ENCODE data around the gene SRPK1. TPM values are rescaled to one million over a fixed set of nuclear protein-coding genes. Genes with fewer than 3 reads are reported as not detected.
A peak's percentile ranks its signal among the peaks of the same experiment; 100 is the strongest.
"Not testable (repeated sequence)": the region's sequence is repeated elsewhere in the genome, so short reads cannot be mapped to it uniquely, and the experiment has no call there.

Gene SRPK1
- total RNA-seq, 2 experiments from 2014 or later = 117 to 133 TPM

DNA sequence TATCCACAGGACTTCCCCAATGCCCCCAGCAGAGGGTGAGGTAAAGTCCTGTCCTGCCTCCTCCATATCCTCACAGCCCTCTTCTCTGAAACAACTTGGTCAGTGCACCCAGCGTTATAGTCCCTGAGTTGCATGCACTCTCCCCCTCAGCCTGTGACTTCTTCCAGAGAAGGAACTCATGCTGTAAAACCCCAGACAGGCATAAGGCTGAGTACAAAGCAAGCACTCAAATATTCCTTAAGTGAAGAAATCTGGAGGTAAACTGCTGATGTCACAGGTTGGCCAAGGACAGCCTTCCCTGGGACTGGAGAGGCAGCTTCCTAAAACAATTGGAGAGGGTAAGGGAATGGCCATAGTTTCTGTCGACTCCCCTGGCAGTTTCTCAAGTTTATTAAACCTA is 12.9 kb upstream of the SRPK1 start:
- CTCF ChIA-PET = no interaction called here
- H3K36me3 Mint-ChIP-seq (ENCODE audit: low read depth) = peaks cover 3% of the 10 kb centered on the region

DNA sequence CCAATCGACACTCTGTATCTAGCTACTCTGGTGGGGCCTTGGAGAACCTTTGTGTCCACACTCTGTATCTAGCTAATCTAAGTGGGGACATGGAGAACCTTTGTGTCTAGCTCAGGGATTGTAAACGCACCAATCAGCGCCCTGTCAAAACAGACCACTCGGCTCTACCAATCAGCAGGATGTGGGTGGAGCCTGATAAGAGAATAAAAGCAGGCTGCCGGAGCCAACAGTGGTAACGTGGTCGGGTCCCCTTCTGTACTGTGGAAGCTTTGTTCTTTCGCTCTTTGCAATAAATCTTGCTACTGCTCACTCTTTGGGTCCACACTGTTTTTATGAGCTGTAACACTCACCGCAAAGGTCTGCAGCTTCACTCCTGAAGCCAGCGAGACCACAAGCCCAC is 11.0 kb upstream of the SRPK1 start:
- DNase-seq = peak; percentile 33
- POLR2A ChIA-PET; H3K9me3 Mint-ChIP-seq; H3K27ac Mint-ChIP-seq; H3K36me3 Mint-ChIP-seq (ENCODE audit: low read depth); CTCF ChIA-PET; ATAC-seq; intact Hi-C loops (cut with micrococcal nuclease); H3K4me1 Mint-ChIP-seq (ENCODE audit: low read depth); H3K27me3 Mint-ChIP-seq: not testable (repeated sequence)
- H3K4me3 Mint-ChIP-seq = peak overlapping the region; percentile 58

More for the DNA sequence above, 12.9 kb upstream of the SRPK1 start:
- H3K4me1 Mint-ChIP-seq (ENCODE audit: low read depth) = no peaks in the 10 kb centered on the region
- intact Hi-C loops (cut with micrococcal nuclease) = no loop called here
- TF ChIP-seq, protein P1, sequence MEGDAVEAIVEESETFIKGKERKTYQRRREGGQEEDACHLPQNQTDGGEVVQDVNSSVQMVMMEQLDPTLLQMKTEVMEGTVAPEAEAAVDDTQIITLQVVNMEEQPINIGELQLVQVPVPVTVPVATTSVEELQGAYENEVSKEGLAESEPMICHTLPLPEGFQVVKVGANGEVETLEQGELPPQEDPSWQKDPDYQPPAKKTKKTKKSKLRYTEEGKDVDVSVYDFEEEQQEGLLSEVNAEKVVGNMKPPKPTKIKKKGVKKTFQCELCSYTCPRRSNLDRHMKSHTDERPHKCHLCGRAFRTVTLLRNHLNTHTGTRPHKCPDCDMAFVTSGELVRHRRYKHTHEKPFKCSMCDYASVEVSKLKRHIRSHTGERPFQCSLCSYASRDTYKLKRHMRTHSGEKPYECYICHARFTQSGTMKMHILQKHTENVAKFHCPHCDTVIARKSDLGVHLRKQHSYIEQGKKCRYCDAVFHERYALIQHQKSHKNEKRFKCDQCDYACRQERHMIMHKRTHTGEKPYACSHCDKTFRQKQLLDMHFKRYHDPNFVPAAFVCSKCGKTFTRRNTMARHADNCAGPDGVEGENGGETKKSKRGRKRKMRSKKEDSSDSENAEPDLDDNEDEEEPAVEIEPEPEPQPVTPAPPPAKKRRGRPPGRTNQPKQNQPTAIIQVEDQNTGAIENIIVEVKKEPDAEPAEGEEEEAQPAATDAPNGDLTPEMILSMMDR (IDR thresholded peaks at IDR 0.05) = no peak
- H3K4me3 Mint-ChIP-seq = no peak overlapping the region
- POLR2A ChIA-PET = no interaction called here
- H3K27ac Mint-ChIP-seq = no peak overlapping the region
- DNase-seq (no peak), ATAC-seq (no peak)
- no peaks in the 10 kb centered on the region for H3K9me3 Mint-ChIP-seq
- no peaks in the 10 kb centered on the region for H3K27me3 Mint-ChIP-seq

DNA sequence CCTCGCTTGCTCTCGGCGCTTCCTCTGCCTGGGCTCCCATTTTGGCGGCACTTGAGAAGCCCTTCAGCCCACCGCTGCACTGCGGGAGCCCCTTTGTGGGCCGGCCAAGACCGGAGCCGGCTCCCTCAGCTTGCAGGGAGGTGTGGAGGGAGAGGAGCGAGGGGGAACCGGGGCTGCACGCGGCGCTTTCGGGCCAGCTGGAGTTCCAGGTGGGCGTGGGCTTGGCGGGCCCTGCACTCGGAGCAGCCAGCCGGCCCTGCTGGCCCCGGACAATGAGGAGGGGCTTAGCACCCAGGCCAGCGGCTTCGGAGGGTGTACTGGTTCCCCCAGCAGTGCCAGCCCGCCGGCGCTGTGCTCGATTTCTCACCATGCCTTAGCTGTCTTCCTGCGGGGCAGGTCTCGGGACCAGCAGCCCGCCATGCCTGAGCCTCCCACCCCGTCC is 10.2 kb upstream of the SRPK1 start:
- POLR2A ChIA-PET = interaction anchor here (0.8 kb wide), 1 partner anchor 330 kb away, joined by 3 read pairs; no protein-coding TSS in a partner anchor

DNA sequence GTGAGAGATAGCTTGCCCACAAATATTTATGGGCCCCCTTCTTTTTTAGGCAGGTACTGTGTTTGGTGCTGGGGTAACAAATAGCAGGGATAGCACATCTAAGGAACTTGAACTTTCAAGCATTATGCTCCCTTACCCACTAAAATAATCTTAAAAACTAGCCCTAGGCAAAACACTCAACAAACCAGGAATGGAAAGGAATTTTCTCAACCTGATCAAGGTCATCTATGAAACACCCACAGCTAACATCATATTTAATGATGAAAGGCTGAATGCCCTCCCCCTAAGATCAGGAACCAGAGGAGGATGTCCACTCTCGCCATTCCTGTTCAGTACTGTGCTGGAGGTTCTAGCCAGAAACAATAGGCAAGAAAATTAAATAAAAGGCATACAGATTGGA is 8.7 kb upstream of the SRPK1 start:
- H3K36me3 Mint-ChIP-seq (ENCODE audit: low read depth) = peaks cover 3% of the 10 kb centered on the region
- no peaks in the 10 kb centered on the region for H3K9me3 Mint-ChIP-seq
- H3K27ac Mint-ChIP-seq = no peak overlapping the region
- ChIA-PET POLR2A (interaction anchor here (1.0 kb wide), 1 partner anchor 9 kb away, joined by 3 read pairs; the partner anchor contains the start of gene SRPK1), CTCF (interaction anchor here (1.2 to 1.4 kb wide), 2 partner anchors 24 to 25 kb away, joined by 3 read pairs; no protein-coding TSS in a partner anchor)
- ATAC-seq = no peak
- no peak overlapping the region for H3K4me3 Mint-ChIP-seq
- intact Hi-C loops (cut with micrococcal nuclease) = no loop called here
- no peak for DNase-seq
- TF ChIP-seq, protein P1 (IDR thresholded peaks at IDR 0.05) = no peak
- no peaks in the 10 kb centered on the region for H3K27me3 Mint-ChIP-seq
- H3K4me1 Mint-ChIP-seq (ENCODE audit: low read depth) = peaks cover 3% of the 10 kb centered on the region

More for the DNA sequence above, 10.2 kb upstream of the SRPK1 start:
- Mint-ChIP-seq H3K36me3 (ENCODE audit: low read depth) (peaks cover 3% of the 10 kb centered on the region), H3K9me3 (no peaks in the 10 kb centered on the region), H3K27ac (no peak overlapping the region), H3K27me3 (no peaks in the 10 kb centered on the region), H3K4me1 (ENCODE audit: low read depth) (no peaks in the 10 kb centered on the region), H3K4me3 (no peak overlapping the region)
- ATAC-seq (no peak), DNase-seq (no peak)
- intact Hi-C loops (cut with micrococcal nuclease) = no loop called here
- TF ChIP-seq, protein P1 (IDR thresholded peaks at IDR 0.05) = no peak
- CTCF ChIA-PET = interaction anchor here (1.0 kb wide), 1 partner anchor 8 kb away, joined by 3 read pairs; no protein-coding TSS in a partner anchor

DNA sequence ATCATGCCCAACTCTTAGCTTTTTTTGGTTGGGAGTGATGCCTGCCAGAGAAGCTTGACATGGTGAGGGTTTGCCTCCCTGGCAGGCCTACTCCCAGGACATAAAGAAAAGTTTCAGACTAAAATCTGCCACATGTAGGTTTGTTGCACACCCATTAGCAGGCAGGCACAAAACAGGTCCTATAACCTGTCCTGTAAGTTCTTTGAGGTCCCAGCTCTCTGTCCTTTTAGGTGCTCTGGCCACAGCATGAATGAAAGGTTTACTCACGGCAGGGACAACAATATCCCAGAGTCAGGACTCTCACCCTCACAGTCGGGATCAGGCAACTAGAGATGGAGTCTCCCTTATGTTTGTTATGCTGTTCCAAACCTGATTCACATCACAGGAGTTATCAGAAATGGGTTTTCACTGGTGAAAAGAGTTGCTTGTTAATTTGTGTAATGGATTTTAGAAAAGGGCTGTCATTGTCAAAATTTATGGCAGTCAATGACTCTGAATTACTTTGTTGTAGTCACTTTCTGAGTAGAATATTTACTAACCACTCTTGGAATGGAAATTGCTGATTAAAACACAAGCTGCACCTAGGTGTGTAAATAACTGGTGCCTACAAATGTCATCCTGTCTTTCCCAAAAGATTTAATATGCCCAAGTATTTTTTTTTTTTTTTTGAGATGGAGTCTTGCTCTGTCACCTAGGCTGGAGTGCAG is 5.8 kb upstream of the SRPK1 start:
- ChIA-PET POLR2A (interaction anchor here (0.6 to 1.3 kb wide), 4 partner anchors 16 to 102 kb away, joined by 3 to 4 read pairs (median 4); partner anchors contain the start of gene MAPK14), CTCF (interaction anchor here (1.0 kb wide), 1 partner anchor 168 kb away, joined by 4 read pairs; no protein-coding TSS in a partner anchor)
- peaks cover 19% of the 10 kb centered on the region for H3K4me1 Mint-ChIP-seq (ENCODE audit: low read depth)
- H3K27ac Mint-ChIP-seq = no peak overlapping the region
- H3K27me3 Mint-ChIP-seq = no peaks in the 10 kb centered on the region
- H3K36me3 Mint-ChIP-seq (ENCODE audit: low read depth) = peaks cover 1% of the 10 kb centered on the region
- H3K4me3 Mint-ChIP-seq = no peak overlapping the region
- intact Hi-C loops (cut with micrococcal nuclease) = no loop called here
- DNase-seq (no peak), ATAC-seq (no peak)
- H3K9me3 Mint-ChIP-seq = no peaks in the 10 kb centered on the region
- TF ChIP-seq, protein P1 (IDR thresholded peaks at IDR 0.05) = no peak

All from activated CD8-positive, alpha-beta T cell treated with anti-CD3 and anti-CD28 coated beads for 36 hours (primary cell).